HL-60/S4 treated with phorbol 12-myristate 13-acetate at 8.2 ng/mL for 4 days and 3 days (cell line): ENCODE measurements around the gene THAP6.
"Not testable (repeated sequence)": the region's sequence is repeated elsewhere in the genome, so short reads cannot be mapped to it uniquely, and the experiment has no call there.

ENCODE experiments used
- in situ Hi-C: fragments of 300-500 bp; cut with MboI; formaldehyde crosslinking; loops from 2 replicates; pipeline ENCODE4 v1.15.0; 2022; ENCODE audit warnings: low sequenced_read_pairs

Gene THAP6

DNA sequence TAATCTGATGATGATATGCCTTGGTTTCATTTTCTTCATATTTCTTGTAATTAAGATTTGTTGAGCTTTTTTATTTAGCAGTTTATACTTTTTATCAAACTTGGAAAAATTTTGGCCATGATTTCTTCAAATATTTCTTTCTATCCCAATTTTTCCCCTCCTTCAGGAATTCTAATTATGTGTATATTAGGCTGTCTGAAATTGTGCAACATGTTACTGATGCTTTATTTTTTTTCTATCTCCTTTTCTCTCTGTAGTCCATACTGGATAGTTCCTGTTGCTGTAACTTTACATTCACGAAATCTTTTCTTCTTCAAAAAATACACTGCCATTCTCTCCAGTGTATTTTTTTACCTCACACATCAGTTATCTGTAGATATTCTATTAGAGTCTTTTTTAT is 10.8 kb downstream of the THAP6 start:
- in situ Hi-C loops = no loop called here

DNA sequence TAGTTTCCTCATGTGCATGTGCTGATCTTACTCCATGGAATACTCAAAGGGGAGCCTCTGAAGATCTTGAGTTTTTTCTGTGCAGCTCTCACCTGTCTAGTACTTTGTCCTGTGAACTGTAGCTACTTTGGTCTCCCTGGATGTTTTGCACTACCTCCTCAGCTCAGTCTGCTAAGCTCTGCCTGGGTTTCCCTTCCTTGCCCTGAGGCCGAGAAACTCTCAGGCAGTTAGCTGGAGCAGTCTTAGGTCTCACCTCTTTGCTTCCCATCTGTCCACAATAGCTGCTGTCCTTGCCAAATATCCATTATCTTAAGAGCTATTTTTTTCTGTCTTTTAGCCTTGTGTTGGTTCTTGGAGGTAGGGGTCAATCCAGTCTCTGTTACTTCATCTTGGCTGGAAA is 11.6 kb downstream of the THAP6 start:
- in situ Hi-C loops = no loop called here

DNA sequence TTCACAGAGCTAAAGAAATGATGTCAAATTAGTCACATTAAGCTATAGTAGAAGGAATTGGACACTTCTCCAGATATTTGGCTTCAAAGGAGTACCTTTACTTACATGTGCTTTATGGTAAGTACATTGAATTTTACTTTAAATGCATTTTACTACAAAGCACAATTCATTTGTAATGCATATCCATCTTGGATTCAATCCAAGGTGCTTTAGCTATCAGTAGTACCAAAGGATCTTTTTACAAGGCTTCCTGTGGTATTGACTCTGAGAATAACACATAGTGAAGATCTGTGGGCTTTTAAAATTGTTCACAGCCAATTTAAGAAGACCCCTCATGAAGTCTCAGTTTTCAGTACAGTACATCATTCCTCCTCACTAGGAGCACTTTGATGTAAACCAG is 13.2 kb downstream of the THAP6 start:
- in situ Hi-C loops = no loop called here

DNA sequence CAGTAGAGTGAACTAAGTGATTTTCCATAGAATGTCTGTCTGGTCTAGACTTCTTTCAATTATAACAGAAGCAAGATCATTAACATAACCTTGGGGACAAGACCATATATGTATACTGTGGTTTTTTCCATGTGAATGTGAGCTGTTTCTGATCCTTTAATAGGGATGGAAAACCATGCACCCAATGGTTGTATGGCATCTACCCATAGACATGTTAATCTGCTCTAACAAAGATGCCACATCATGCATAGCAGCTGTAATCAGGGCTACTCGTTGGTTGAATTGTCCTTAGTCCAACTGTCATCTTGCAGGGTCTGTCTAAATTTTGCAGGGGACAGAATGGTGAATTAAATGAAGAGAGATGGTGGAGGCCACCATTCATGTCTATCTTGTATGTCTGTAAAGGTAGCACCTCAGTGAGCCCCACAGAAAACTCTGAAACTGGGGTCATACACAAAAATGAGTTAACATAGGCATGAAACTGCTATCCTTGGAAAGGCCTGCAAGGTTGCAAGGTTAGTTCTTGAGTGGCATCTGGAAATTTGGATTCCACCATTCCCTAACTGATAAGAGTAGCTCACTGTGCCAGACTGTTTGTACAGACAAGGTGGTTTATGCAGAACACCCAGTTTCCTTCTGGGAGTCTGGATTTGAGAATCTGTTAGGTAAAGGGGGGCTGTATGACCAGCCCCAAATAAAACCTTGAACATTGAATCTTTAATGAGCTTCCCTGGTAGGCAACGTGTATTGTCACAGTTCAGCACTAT is 16.5 kb downstream of the THAP6 start:
- in situ Hi-C loops = no loop called here

DNA sequence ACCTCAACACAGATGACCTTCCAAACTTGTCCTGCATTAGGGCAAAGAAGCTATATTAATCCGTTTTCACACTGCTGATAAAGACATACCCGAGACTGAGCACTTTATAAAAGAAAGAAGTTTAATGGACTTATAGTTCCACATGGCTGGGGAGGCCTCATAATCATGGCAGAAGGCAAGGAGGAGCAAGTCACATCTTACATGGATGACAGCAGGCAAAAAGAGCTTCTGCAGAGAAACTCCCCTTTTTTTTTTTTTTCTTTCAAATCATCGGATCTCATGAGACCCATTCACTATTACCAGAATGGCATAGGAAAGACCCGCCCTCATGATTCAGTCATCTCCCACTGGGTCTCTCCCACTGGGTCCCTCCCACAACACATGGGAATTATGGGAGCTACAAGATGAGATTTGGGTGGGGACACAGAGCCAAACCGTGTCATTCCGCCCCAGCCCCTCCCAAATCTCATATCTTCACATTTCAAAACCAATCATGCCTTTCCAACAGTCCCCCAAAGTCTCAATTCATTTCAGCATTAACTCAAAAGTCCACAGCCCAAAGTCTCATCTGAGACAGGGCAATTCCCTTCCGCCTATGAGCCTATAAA is 17.4 kb downstream of the THAP6 start:
- in situ Hi-C loops = not testable (repeated sequence)

DNA sequence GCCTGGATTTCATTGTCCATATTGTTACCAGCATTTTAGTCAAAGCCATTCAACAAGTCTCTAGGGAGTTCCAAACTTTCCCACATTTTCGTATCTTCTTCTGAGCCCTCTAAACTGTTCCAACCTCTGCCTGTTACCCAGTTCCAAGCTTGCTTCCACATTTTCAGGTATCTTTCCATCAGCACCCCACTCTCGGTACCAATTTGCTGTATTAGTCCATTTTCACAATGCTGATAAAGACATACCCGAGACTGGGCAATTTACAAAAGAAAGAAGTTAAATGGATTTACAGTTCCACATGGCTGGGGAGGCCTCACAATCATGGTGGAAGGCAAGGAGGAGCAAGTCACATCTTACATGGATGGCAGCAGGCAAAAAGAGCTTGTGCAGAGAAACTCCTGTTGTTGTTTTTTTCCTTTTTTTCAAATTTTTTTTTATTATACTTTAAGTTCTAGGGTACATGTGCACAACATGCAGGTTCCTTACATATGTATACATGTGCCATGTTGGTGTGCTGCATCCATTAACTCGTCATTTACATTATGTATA is 19.1 kb downstream of the THAP6 start:
- in situ Hi-C loops = not testable (repeated sequence)

DNA sequence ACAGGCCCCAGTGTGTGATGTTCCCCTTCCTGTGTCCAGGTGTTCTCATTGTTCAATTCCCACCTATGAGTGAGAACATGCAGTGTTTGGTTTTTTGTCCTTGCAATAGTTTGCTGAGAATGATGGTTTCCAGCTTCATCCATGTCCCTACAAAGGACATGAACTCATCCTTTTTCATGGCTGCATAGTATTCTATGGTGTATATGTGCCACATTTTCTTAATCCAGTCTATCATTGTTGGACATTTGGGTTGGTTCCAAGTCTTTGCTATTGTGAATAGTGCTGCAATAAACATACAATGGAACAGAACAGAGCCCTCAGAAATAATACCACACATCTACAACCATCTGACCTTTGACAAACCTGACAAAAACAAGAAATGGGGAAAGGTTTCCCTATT is 19.7 kb downstream of the THAP6 start:
- in situ Hi-C loops = not testable (repeated sequence)

DNA sequence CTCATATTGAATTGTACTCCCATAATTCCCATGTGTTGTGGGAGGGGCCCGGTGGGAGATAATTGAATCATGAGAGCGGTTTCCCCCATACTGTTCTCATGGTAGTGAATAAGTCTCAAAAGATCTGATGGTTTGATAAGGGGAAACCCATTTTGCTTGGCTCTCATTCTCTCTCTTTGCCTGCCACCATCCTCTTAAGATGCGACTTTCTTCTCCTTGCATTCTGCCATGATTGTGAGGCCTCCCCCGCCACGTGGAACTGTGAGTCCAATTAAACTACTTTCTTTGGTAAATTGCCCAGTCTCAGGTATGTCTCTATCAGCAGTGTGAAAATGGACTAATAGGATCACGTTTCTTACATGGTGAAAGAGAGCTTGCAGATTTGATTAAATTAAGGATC is 23.0 kb downstream of the THAP6 start:
- in situ Hi-C loops = not testable (repeated sequence)

DNA sequence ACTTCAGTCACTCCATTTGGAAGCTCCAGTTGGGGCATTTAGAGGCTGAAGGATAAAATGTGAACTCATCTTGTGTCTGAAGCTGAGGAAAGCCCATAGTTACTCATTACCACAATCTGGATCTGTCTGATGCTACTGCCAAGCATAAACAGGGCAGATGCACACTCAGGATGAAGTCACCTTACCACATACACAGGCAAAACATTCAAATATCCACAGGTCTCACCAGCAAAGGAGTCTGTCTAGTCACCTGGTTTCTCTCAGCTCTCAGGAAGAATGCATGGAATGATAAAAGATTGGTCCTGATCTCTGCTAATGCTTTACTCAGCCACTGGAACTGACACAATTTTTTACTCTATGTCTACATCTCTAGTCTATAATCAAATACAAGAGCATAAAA is 28.6 kb downstream of the THAP6 start:
- in situ Hi-C loops = no loop called here

DNA sequence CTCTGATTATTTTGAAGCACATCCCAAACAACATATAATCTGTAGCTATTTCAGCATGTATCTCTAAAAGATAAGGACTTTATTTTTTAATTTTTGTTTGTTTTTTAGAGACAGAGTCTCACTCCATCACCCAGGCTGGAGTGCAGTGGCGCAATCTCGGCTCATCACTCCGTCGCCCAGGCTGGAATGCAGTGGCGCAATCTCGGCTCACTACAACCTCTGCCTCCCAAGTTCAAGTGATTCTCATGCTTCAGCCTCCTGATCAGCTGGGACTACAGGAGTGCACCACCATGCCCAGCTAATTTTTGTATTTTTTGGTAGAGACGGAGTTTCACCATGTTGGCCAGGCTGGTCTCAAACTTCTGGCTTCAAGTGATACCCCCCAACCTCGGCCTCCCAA is 29.9 kb downstream of the THAP6 start:
- in situ Hi-C loops = not testable (repeated sequence)

DNA sequence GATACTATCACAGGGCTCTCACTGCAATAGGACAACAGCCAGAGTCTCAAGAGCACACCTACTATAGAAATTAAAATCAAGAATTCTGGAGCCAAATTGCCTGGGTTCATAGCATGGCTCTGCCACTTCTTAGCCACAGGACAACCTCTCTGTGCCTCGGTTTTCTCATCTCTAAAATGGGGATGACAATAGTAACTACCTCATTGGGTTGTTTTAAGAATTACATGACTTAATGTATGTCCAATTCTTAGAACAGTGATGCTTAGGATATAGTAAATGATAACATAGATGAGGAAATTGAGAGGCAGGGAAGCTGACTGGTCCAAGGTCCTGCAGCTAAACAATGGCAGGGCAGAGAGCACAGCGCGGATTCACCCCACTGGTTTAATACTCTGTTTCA is 30.6 kb downstream of the THAP6 start:
- in situ Hi-C loops = no loop called here

DNA sequence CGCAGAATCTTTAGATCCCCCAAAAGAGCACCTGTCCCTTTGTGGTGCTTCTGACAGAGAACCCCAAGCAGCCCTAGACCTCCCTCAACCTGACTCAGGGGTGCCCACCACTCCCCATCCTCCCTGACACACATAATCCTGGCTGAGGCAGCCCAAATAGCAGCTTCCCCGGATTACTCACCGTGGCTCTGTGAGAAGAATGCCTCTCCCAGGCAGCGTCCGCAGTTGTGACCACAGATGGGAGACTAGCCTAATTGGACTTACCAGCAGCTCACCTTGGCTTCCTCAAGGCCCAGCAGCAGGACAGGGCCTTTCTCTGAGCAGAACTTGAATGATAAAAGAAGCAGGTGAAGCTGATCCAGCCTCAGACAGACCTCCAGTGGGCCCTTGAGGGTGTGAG is 31.3 kb downstream of the THAP6 start:
- in situ Hi-C loops = no loop called here

DNA sequence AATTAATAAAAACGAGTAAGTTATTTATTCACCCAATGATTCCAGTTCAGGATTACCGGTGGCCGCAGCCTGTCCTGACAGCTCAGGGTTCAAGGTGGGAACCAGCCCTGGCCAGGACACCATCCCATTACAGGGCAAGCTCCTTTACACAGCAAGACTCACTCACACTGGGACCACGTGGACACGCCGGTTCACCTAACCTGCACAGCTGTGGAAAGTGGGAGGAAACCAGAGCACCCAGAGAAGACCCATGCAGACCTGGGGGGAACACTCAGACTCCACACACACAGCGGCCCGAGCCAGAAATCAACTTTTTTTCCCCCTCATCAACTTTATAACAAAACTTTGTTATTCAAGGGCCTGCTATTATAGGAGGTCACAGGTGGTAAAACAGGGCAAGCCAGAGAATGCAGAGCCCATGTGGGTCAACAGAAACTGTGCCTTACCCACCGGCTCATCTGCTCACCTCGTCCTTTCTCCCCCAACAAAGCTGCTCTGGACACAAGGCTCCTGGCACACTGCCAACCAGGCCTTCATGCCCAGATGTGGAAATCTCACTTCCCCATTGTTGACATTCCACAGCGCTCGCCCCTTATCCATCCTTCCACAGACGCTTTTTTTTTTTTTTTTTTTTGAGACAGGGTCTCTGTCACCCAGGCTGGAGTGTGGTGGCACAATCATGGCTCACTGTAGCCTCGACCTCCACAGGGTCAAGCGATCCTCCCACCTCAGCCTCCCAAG is 33.5 kb downstream of the THAP6 start:
- in situ Hi-C loops = no loop called here

DNA sequence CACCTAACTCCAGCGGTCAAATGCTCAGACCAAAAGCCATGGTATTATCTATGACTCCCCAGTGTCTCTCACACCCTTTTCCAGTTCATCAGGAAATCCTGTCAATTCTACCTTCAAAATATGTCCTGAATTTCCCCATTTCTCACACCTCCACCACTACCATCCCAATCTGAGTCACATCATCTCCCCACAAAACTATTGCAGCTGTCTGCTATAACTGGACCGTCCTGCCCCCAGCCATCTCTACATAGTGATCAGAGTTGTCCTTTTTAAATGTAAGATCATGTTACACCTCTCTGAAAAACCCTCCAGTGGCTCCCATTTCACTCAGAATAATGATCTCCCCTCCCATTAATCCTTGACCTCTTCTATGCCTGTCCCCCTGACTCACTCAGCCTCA is 34.7 kb downstream of the THAP6 start:
- in situ Hi-C loops = no loop called here

DNA sequence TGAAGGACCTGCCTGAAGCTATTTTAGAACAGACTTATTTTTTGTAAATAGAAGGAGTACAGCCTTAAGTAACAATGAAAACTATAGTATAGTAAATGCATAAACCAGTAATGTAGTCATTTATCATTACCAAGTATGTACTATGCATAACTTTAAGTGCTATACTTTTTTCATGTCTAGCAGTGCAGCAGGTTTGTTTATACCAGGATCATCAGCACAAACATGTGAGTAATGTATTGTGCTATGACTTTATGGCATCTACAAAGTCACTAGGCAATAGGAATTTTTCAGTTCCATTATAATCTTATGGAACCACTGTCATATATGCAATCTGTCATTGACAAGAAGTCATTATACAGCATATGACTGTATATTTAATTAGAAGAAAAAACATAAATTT is 38.2 kb downstream of the THAP6 start:
- in situ Hi-C loops = no loop called here

DNA sequence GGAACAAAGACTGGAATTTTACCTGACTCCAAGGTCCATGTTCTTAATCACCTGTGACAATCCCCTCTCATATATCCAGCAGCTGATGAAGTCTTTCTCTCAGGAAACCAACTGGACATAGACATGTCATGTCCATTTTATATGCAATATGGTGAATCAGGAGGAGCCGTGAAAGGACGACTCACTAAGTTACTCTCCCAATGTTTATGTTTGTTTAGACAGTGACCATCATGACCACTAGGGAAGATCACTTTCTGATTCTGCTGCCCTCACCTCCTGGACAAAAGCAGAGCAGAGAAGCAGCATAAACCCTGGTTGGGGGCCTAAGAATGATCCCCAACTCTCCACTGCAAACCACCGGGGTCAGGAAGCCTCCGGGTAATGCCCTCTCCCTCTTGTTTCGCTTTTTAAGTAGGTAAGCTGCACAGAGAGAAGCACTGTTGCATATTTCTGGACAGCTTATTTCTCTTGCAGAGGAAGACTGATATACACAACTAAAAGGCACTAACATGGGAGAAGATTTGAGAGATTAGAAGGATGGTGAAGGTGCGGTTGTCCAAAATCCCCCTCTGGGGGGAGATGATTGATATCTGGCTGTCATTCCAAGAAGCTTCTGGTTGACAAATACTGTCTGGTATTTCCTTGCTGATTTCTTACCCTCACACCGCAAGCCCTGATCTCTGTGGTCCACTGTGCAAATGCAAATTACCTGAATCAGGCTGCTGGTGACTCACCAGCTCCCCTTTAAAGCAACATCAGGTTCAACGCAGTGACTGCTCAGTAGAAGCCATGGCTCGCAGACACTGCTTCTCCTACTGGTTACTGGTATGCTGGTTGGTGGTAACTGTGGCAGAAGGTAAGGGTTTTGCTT is 41.3 kb downstream of the THAP6 start, which contains the start of gene ODAPH:
Gene ODAPH, plus strand, starts transcription at position 773 of the 871 bp plus-strand sequence. Its CDS starts 17 bp downstream, at position 790.
- in situ Hi-C loops = no loop called here

DNA sequence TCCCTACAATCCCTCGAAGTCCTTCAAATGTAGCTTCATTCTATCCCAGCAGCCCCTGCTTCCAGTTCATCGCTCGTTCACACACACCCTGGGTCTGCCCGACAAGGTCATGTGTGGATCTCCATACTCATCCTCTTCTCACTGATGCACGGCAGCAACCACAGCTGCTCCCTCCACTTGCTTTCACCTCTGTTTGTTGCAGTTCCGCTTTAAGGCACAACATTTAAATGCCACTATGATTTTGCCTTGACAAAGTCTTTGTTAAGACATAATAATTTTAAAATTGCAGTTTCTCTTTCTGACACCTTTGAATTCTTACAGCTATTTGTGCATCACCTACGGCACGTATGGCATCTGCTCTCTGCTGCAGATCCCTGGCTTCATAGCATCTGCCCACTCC is 43.4 kb downstream of the THAP6 start:
- in situ Hi-C loops = no loop called here

DNA sequence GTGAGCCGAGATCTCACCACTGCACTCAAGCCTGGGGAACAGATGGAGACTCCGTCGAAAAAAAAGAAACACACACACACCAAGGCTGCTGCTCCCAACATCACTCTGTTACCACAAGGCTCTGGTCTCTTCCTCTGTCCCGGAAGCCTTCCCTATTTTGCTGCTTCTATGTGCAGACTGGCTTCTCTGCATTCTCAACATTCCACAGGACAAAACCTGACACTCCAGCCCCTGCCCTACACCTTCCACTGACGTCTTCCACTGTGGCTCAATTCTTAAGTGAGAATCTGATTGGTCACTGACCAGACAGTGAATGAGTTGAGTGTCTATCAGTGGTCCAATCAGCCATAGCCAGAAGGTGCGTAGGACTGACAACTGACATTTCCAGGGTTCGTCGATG is 47.5 kb downstream of the THAP6 start:
- in situ Hi-C loops = no loop called here

DNA sequence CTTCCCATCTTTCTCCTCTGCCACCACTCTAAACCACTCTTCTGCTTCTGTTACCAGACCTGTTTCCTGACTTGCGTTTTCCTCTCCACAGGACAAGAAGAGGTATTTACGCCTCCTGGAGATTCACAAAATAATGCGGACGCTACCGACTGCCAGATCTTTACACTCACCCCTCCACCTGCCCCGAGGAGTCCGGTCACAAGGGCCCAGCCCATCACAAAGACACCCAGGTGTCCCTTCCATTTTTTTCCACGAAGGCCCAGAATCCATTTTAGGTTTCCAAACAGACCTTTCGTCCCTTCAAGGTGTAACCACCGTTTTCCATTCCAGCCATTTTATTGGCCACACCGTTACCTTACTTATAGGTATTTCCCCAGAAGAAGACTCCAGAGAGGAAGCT is 49.8 kb downstream of the THAP6 start:
- in situ Hi-C loops = no loop called here

DNA sequence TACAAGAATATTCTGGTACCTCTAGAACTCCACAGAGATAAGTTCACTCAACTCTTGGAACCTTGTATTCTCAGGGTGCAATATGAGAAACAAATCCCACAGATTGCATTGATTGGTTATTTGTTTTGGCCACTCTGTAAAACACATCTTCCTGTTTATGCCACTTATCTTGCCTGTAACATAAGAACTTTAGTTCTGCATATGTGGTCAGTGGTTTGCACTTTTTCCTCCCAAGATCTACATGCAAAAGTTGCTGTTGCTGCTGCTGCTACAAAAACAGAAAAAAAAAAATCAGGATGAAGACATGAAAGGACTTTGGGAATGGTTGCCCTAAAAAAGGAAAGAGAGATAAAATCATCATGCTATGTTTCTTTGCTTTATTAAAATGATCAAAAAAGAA is 51.2 kb downstream of the THAP6 start:
- in situ Hi-C loops = no loop called here

DNA sequence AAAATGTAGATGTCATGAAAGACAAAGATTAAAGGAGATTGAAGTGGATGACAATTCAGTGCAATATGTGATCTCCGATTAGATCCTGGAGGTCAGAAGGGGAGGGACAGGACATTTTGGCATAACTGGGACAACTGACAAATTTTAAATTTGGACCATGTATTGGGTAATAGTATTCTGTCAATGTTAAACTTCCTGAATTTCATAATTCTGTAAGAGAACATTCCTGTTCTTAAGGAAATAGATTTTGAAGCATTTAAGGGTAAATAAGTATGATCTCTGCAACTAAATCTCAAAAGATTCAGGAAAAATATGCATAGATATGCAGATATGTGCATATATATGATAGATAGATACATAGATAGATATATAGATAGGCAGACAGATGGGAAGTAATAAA is 52.6 kb downstream of the THAP6 start:
- in situ Hi-C loops = no loop called here
